HepG2 (cell line): ENCODE measurements around the gene MYD88. TPM values are rescaled to one million over a fixed set of nuclear protein-coding genes. Genes with fewer than 3 reads are reported as not detected.

Experiments used
- ATF1 ChIP-seq: IDR thresholded peaks from 2 replicates; pipeline ENCODE4 v1.6.1; 2016; ENCODE audit warnings: mild to moderate bottlenecking, control low read depth
- FOSL2 ChIP-seq: sonication (generic); formaldehyde crosslinking; IDR thresholded peaks from 2 replicates; pipeline ENCODE4 v1.4.0; 2020; ENCODE audit warnings: missing genetic modification reagents
- HOXA3 ChIP-seq: sonication (generic); formaldehyde crosslinking; IDR thresholded peaks from 2 replicates; pipeline ENCODE4 v1.5.0; 2020; ENCODE audit warnings: missing genetic modification reagents
- KAT7 ChIP-seq: IDR thresholded peaks from 2 replicates; pipeline ENCODE4 v1.6.1; 2018; ENCODE audit warnings: borderline replicate concordance, missing compliant biosample characterization
- KDM4B ChIP-seq: sonication (generic); formaldehyde crosslinking; IDR thresholded peaks from 2 replicates; pipeline ENCODE4 v1.4.0; 2020; ENCODE audit warnings: missing genetic modification reagents
- KMT2A ChIP-seq: sonication (generic); formaldehyde crosslinking; IDR thresholded peaks from 2 replicates; pipeline ENCODE4 v1.4.0; 2020; ENCODE audit warnings: missing genetic modification reagents
- LCORL ChIP-seq, 2 experiments: fragments of 450-650 bp in 1 of 2; sonication (generic) in 1 of 2; formaldehyde crosslinking in 1 of 2; IDR thresholded peaks; 2 replicates each; pipeline versions ENCODE4 v1.5.0 to v1.6.1; 2017 to 2020; ENCODE audit warnings: antibody characterized with exemption in 1 of 2, missing genetic modification reagents in 1 of 2
- MED13 ChIP-seq: sonication (generic); formaldehyde crosslinking; IDR thresholded peaks from 2 replicates; pipeline ENCODE4 v1.5.0; 2020; ENCODE audit warnings: missing genetic modification reagents
- MZF1 ChIP-seq: sonication (generic); formaldehyde crosslinking; IDR thresholded peaks from 2 replicates; pipeline ENCODE4 v1.8.1; 2023; ENCODE audit warnings: mild to moderate bottlenecking, missing genetic modification reagents, borderline replicate concordance
- NFE2L1 ChIP-seq: sonication (generic); formaldehyde crosslinking; IDR thresholded peaks from 2 replicates; pipeline ENCODE4 v1.4.0; 2020; ENCODE audit warnings: missing genetic modification reagents, mild to moderate bottlenecking, borderline replicate concordance
- NR2F2 ChIP-seq: IDR thresholded peaks from 2 replicates; pipeline ENCODE4 v1.6.1; 2012; ENCODE audit warnings: low read depth, inconsistent platforms, borderline replicate concordance
- RBM22 ChIP-seq: fragments of 200-400 bp; formaldehyde crosslinking; optimal IDR thresholded peaks from 2 replicates; pipeline ENCODE3; 2017; ENCODE audit warnings: mild to moderate bottlenecking, low read length, moderate library complexity
- SOX13 ChIP-seq, 3 experiments: fragments of 450-650 bp in 1 of 3; sonication (generic) in 1 of 3; formaldehyde crosslinking in 1 of 3; IDR thresholded peaks in 2 of 3; conservative IDR thresholded peaks in 1 of 3; 2 replicates each; pipeline versions ENCODE4 v1.5.0 to v1.6.1; 2016 to 2020; ENCODE audit warnings: antibody characterized with exemption in 1 of 3, mild to moderate bottlenecking in 1 of 3, missing compliant biosample characterization in 1 of 3, missing genetic modification reagents in 1 of 3, moderate library complexity in 1 of 3
- SOX5 ChIP-seq: IDR thresholded peaks from 2 replicates; pipeline ENCODE4 v1.6.1; 2016; ENCODE audit warnings: borderline replicate concordance
- SRF ChIP-seq: IDR thresholded peaks from 2 replicates; pipeline ENCODE4 v1.6.1; 2011; ENCODE audit warnings: mild to moderate bottlenecking, low read depth, low read length, moderate library complexity
- TARDBP ChIP-seq: sonication (generic); formaldehyde crosslinking; IDR thresholded peaks from 2 replicates; pipeline ENCODE4 v1.8.0; 2022; ENCODE audit warnings: mild to moderate bottlenecking, missing genetic modification reagents
- ZC3H13 ChIP-seq: sonication (generic); formaldehyde crosslinking; IDR thresholded peaks from 2 replicates; pipeline ENCODE4 v1.8.1; 2023; ENCODE audit warnings: mild to moderate bottlenecking, missing genetic modification reagents, moderate library complexity
- ZFP36L1 ChIP-seq: sonication (generic); formaldehyde crosslinking; IDR thresholded peaks from 2 replicates; pipeline ENCODE4 v1.8.0; 2022; ENCODE audit warnings: mild to moderate bottlenecking, missing genetic modification reagents, moderate library complexity
- ZNF331 ChIP-seq: sonication (generic); formaldehyde crosslinking; IDR thresholded peaks from 2 replicates; pipeline ENCODE4 v1.4.0; 2020; ENCODE audit warnings: missing genetic modification reagents
- ZNF644 ChIP-seq: IDR thresholded peaks from 2 replicates; pipeline ENCODE4 v1.6.1; 2016; ENCODE audit warnings: low read depth
- ZNF773 ChIP-seq: sonication (generic); formaldehyde crosslinking; IDR thresholded peaks from 2 replicates; pipeline ENCODE4 v1.4.0; 2020; ENCODE audit warnings: missing genetic modification reagents, borderline replicate concordance
- ZNF776 ChIP-seq: sonication (generic); formaldehyde crosslinking; IDR thresholded peaks from 2 replicates; pipeline ENCODE4 v1.4.0; 2020; ENCODE audit warnings: mild to moderate bottlenecking, missing genetic modification reagents
- polyA plus RNA-seq, 8 experiments: library from polyadenylated mRNA; depleted of rRNA in 3 of 8; stranded (reverse) in 7 of 8; unstranded in 1 of 8; fragments of >200 nt; fragmentation: Illumina TruSeq in 4 of 8; extraction: Trizol in 4 of 8; gene quantifications; 2 replicates each; pipeline versions ENCODE4 v1.2.1 to v1.2.3, GENCODE V29; 2011 to 2016; ENCODE audit warnings: low read depth in 4 of 8, missing spikeins in 1 of 8, mixed read lengths in 1 of 8; ENCODE audit not compliant: insufficient read depth in 1 of 8
- total RNA-seq, 5 experiments: library from RNA; depleted of rRNA; stranded (reverse); fragments of >200 nt; fragmentation: Illumina TruSeq; extraction: Trizol; gene quantifications; 2 replicates each; pipeline ENCODE4 v1.2.3, GENCODE V29; 2016; ENCODE audit warnings: low read depth in 1 of 5
- TF ChIP-seq, protein P1 (sequence below): sonication (generic); formaldehyde crosslinking; IDR thresholded peaks from 2 replicates; pipeline ENCODE4 v1.4.0; 2020; ENCODE audit warnings: missing genetic modification reagents, borderline replicate concordance
- TF ChIP-seq, protein P2 (sequence below): sonication (generic); formaldehyde crosslinking; conservative IDR thresholded peaks from 2 replicates; pipeline ENCODE4 v1.4.0; 2020; ENCODE audit warnings: missing genetic modification reagents

The MYD88 gene
- total and polyA plus RNA-seq, 2 of the 13 experiments (the other 11 are each of a cell fraction or from before 2014, with no cell fraction given), result 7.6 to 32.7 TPM

DNA sequence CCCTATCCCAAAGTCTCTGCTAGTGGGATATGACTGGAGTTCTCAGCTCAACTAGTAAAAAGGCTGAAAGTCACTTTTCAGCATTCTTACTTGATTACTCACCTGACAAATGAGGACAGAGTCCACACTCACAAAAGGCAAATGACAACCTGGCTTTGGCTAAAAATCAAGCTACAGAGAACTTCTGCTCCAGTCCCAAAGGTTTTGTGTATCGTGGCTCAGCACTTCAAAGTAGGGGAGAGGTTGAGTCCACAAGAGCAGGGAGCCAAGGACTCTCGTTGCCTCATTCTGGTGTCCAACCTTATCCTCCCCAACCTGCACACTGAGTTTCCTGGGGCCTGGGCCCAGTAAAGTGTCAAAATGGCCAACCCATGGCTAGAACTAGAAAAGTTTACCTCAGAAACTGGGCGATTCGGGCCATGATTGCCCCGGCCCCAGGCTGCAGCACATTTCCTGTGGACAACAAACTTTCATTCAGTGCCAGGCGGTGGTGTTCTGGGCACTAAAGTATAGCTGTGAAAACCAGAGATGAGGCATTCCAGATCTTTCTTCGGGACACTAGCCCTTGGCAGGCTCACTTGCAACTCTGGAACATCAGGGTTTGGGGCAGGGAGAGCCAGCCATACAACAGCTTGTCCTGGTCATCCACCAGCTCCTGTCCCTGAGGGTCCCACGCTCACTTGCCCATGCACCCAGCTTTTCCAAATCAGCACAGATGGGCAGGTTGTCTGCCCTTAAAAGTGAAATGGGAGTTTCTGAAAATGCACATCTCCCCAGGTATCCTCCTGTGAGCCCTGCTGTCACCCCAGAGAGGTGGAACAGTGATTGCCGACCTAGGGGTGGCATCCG is 4.7 kb upstream of the MYD88 start (continued):
- TF ChIP-seq TARDBP (peak; percentile 92), NR2F2 (no peak), ZNF776 (CRISPR knock-in tag) (no peak), ZNF644 (CRISPR knock-in tag) (peak; percentile 91; the same call in 1 of the 2 replicates), SRF (peak; percentile 29; the same call in 1 of the 2 replicates), ZNF331 (CRISPR knock-in tag) (peak; percentile 96), HOXA3 (CRISPR knock-in tag) (peak; percentile 82; the same call in 1 of the 2 replicates), ZNF773 (CRISPR knock-in tag) (no peak), SOX5 (CRISPR knock-in tag) (peak; percentile 88), ZC3H13 (CRISPR knock-in tag) (peak; percentile 68; the same call in 1 of the 2 replicates), KMT2A (CRISPR knock-in tag) (peak; percentile 73; the same call in 1 of the 2 replicates), NFE2L1 (CRISPR knock-in tag) (no peak), ATF1 (peak; percentile 77), RBM22 (no peak), KAT7 (CRISPR knock-in tag) (0 out of 2 replicates have a peak, but pooled peaks have one; percentile 16), FOSL2 (peak; percentile 99), MZF1 (CRISPR knock-in tag) (no peak), KDM4B (CRISPR knock-in tag) (no peak), ZFP36L1 (CRISPR knock-in tag) (no peak), SOX13 (IDR thresholded peaks at IDR 0.05) (peak; percentile 43; the same call in 1 of the 2 replicates), SOX13 (CRISPR knock-in tag; conservative IDR thresholded peaks at IDR 0.05 in 1 of 2, IDR thresholded peaks at IDR 0.05 in 1 of 2) (peak in 1 of 2 experiments; percentile 89; a peak in 2 of 4 replicates), MED13 (CRISPR knock-in tag) (no peak; the same call in 1 of the 2 replicates), LCORL (IDR thresholded peaks at IDR 0.05) (peak; percentile 95), LCORL (CRISPR knock-in tag; IDR thresholded peaks at IDR 0.05) (peak; percentile 99)
- TF ChIP-seq, protein P1, sequence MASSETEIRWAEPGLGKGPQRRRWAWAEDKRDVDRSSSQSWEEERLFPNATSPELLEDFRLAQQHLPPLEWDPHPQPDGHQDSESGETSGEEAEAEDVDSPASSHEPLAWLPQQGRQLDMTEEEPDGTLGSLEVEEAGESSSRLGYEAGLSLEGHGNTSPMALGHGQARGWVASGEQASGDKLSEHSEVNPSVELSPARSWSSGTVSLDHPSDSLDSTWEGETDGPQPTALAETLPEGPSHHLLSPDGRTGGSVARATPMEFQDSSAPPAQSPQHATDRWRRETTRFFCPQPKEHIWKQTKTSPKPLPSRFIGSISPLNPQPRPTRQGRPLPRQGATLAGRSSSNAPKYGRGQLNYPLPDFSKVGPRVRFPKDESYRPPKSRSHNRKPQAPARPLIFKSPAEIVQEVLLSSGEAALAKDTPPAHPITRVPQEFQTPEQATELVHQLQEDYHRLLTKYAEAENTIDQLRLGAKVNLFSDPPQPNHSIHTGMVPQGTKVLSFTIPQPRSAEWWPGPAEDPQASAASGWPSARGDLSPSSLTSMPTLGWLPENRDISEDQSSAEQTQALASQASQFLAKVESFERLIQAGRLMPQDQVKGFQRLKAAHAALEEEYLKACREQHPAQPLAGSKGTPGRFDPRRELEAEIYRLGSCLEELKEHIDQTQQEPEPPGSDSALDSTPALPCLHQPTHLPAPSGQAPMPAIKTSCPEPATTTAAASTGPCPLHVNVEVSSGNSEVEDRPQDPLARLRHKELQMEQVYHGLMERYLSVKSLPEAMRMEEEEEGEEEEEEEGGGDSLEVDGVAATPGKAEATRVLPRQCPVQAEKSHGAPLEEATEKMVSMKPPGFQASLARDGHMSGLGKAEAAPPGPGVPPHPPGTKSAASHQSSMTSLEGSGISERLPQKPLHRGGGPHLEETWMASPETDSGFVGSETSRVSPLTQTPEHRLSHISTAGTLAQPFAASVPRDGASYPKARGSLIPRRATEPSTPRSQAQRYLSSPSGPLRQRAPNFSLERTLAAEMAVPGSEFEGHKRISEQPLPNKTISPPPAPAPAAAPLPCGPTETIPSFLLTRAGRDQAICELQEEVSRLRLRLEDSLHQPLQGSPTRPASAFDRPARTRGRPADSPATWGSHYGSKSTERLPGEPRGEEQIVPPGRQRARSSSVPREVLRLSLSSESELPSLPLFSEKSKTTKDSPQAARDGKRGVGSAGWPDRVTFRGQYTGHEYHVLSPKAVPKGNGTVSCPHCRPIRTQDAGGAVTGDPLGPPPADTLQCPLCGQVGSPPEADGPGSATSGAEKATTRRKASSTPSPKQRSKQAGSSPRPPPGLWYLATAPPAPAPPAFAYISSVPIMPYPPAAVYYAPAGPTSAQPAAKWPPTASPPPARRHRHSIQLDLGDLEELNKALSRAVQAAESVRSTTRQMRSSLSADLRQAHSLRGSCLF (CRISPR knock-in tag), result no peak
- TF ChIP-seq, protein P2, sequence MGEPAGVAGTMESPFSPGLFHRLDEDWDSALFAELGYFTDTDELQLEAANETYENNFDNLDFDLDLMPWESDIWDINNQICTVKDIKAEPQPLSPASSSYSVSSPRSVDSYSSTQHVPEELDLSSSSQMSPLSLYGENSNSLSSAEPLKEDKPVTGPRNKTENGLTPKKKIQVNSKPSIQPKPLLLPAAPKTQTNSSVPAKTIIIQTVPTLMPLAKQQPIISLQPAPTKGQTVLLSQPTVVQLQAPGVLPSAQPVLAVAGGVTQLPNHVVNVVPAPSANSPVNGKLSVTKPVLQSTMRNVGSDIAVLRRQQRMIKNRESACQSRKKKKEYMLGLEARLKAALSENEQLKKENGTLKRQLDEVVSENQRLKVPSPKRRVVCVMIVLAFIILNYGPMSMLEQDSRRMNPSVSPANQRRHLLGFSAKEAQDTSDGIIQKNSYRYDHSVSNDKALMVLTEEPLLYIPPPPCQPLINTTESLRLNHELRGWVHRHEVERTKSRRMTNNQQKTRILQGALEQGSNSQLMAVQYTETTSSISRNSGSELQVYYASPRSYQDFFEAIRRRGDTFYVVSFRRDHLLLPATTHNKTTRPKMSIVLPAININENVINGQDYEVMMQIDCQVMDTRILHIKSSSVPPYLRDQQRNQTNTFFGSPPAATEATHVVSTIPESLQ (CRISPR knock-in tag), result 0 out of 2 replicates have a peak, but pooled peaks have one; percentile 46
